Activated B cell treated with CpG ODN at 0.5 μM for 24 hours (primary cell): ENCODE data around the gene STPG2. TPM values are rescaled to one million over a fixed set of nuclear protein-coding genes. Genes with fewer than 3 reads are reported as not detected.

Experiments
- ATAC-seq: fragments of 200-7000 bp; cut with Tn5 transposase; one replicate; pipeline ENCODE4 v1.10.0; 2021; ENCODE audit warnings: low read depth, mild to moderate bottlenecking, moderate library complexity
- CTCF ChIA-PET: fragments of 350-600 bp; sonication (Branson Sonifier 250); formaldehyde crosslinking; loops from one replicate; lab custom pipeline; 2021; ENCODE audit warnings: antibody characterized with exemption; lab: Charles Lee
- POLR2A ChIA-PET: fragments of 350-600 bp; sonication (Branson Sonifier 250); formaldehyde crosslinking; loops from one replicate; lab custom pipeline; 2021; ENCODE audit warnings: antibody characterized with exemption; lab: Charles Lee
- DNase-seq: peaks from one replicate; pipeline ENCODE4 v3.0.0; 2022
- H3K27ac Mint-ChIP-seq: one replicate; pipeline ENCODE4 v1.8.0; 2020; ENCODE audit warnings: mixed read lengths
- H3K27me3 Mint-ChIP-seq: one replicate; pipeline ENCODE4 v1.8.0; 2021; ENCODE audit warnings: mixed read lengths
- H3K36me3 Mint-ChIP-seq: one replicate; pipeline ENCODE4 v1.8.0; 2021; ENCODE audit warnings: low read depth, mixed read lengths
- H3K4me1 Mint-ChIP-seq: one replicate; pipeline ENCODE4 v1.8.0; 2021; ENCODE audit warnings: mixed read lengths
- H3K4me3 Mint-ChIP-seq: one replicate; pipeline ENCODE4 v1.8.0; 2020; ENCODE audit warnings: mild to moderate bottlenecking, mixed read lengths
- H3K9me3 Mint-ChIP-seq: one replicate; pipeline ENCODE4 v1.8.0; 2020; ENCODE audit warnings: mixed read lengths
- intact Hi-C: fragments of 100-400 bp; cut with micrococcal nuclease; formaldehyde crosslinking; loops from one replicate; pipeline ENCODE4 v1.15.1; 2024
- total RNA-seq: library from RNA; stranded (reverse); gene quantifications from 2 replicates; pipeline ENCODE4 v1.2.3, GENCODE V29; 2022
- TF ChIP-seq, protein P1 (sequence below): fragments of 200-600 bp; IDR thresholded peaks from one replicate; pipeline ENCODE4 v1.8.0; 2022; ENCODE audit warnings: antibody characterized with exemption, mild to moderate bottlenecking

STPG2 gene
- total RNA-seq, 1 donor from 2014 or later, result 0.69 TPM

DNA sequence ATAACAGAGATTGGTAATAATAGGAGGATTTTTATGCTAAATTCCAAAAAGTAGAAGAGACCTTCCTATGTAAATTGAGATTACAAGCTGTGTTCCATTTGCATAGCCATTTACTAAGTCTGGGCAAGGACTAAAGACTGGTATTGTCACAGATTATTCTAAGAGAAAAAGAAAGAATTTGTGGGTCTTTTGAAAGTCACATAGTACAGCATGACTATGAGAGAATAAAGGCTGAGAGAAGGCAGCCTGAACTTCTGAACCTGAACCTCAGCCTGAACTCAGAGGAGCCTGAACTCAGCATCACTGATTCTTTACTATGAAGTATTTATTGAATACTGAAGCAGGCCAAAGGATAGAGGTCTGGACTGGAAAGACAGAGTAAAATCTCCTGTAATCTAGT is 297.5 kb downstream of the STPG2 start:
- POLR2A ChIA-PET, result no interaction called here
- no peak for ATAC-seq
- CTCF ChIA-PET, result no interaction called here

DNA sequence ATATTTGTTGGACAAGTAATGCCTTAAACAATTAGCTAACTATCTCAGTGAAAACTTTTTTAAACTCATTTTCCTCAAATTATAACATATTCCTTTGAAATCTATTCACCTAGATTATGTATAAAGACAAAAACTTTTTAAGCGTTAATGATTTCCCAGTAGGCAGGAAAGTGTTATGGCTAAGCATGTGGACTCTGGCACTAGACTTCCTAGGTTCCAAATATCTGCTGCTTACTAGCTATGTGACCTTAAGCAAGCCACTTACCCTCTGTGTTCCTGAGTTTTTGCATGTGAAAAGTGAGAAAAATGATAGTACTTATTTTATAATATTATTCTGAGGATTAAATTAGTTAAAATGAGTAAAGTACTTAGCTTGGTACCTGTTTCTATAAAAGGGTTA is 301.8 kb downstream of the STPG2 start:
- no peaks in the 10 kb centered on the region for H3K36me3 Mint-ChIP-seq
- H3K9me3 Mint-ChIP-seq, result peaks cover 3% of the 10 kb centered on the region
- DNase-seq (no peak), ATAC-seq (no peak)
- H3K27ac Mint-ChIP-seq, result no peak overlapping the region
- no peaks in the 10 kb centered on the region for H3K4me1 Mint-ChIP-seq
- H3K4me3 Mint-ChIP-seq, result no peak overlapping the region
- CTCF ChIA-PET, result no interaction called here
- POLR2A ChIA-PET, result no interaction called here
- TF ChIP-seq, protein P1, sequence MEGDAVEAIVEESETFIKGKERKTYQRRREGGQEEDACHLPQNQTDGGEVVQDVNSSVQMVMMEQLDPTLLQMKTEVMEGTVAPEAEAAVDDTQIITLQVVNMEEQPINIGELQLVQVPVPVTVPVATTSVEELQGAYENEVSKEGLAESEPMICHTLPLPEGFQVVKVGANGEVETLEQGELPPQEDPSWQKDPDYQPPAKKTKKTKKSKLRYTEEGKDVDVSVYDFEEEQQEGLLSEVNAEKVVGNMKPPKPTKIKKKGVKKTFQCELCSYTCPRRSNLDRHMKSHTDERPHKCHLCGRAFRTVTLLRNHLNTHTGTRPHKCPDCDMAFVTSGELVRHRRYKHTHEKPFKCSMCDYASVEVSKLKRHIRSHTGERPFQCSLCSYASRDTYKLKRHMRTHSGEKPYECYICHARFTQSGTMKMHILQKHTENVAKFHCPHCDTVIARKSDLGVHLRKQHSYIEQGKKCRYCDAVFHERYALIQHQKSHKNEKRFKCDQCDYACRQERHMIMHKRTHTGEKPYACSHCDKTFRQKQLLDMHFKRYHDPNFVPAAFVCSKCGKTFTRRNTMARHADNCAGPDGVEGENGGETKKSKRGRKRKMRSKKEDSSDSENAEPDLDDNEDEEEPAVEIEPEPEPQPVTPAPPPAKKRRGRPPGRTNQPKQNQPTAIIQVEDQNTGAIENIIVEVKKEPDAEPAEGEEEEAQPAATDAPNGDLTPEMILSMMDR, result no peak
- no peaks in the 10 kb centered on the region for H3K27me3 Mint-ChIP-seq
- intact Hi-C loops, result no loop called here

More for the DNA sequence above, 297.5 kb downstream of the STPG2 start:
- no peaks in the 10 kb centered on the region for H3K27me3 Mint-ChIP-seq
- TF ChIP-seq, protein P1, result no peak
- H3K27ac Mint-ChIP-seq, result no peak overlapping the region
- H3K4me1 Mint-ChIP-seq, result no peaks in the 10 kb centered on the region
- H3K36me3 Mint-ChIP-seq, result no peaks in the 10 kb centered on the region
- DNase-seq, result no peak
- peaks cover 7% of the 10 kb centered on the region for H3K9me3 Mint-ChIP-seq
- no peak overlapping the region for H3K4me3 Mint-ChIP-seq
- intact Hi-C loops, result no loop called here

DNA sequence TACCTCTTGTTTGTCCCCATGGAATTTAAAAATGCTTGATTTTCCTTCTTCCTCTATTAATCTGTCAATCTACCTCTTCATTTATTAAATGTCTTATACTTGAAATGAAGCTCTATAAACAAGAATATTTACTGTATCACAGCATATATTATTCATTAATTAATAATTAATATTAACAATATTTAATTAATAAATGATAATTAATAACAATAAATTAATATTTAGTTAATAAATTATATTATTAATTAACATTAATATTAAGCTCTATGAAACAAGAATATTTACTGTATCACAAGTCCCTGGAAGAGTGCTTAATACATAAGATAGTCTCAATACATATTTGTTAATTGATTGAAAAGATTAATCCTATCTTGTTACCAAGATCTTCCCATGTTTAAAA is 306.6 kb downstream of the STPG2 start:
- H3K4me1 Mint-ChIP-seq, result no peaks in the 10 kb centered on the region
- TF ChIP-seq, protein P1, result no peak
- ATAC-seq, result no peak
- no peak overlapping the region for H3K27ac Mint-ChIP-seq
- no peaks in the 10 kb centered on the region for H3K36me3 Mint-ChIP-seq
- intact Hi-C loops, result no loop called here
- POLR2A ChIA-PET, result no interaction called here
- H3K4me3 Mint-ChIP-seq, result no peak overlapping the region
- DNase-seq, result no peak
- H3K9me3 Mint-ChIP-seq, result peaks cover 8% of the 10 kb centered on the region
- CTCF ChIA-PET, result no interaction called here
- no peaks in the 10 kb centered on the region for H3K27me3 Mint-ChIP-seq

DNA sequence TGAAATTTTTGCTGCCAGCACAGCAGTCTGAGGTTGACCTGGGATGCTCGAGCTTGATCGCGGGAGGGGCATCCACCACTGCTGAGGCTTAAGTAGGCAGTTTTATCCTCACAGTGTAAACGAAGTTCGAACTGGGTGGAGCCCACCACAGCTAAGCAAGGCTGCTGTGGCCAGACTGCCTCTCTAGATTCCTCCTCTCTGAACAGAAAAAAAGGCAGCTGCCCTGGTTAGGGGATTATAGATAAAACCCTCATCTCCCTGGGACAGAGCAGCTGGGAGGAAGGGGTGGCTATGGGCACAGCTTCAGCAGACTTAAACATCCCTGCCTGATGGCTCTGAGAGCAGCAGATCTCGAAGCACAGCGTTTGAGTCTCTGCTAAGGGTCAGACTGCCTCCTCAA is 314.6 kb downstream of the STPG2 start:
- Mint-ChIP-seq H3K27me3 (no peaks in the 10 kb centered on the region), H3K36me3 (no peaks in the 10 kb centered on the region), H3K4me3 (no peak overlapping the region), H3K9me3 (peaks cover 8% of the 10 kb centered on the region), H3K27ac (no peak overlapping the region), H3K4me1 (no peaks in the 10 kb centered on the region)
- intact Hi-C loops, result no loop called here
- DNase-seq (no peak), ATAC-seq (no peak)
- TF ChIP-seq, protein P1, result no peak
- ChIA-PET POLR2A (no interaction called here), CTCF (no interaction called here)

DNA sequence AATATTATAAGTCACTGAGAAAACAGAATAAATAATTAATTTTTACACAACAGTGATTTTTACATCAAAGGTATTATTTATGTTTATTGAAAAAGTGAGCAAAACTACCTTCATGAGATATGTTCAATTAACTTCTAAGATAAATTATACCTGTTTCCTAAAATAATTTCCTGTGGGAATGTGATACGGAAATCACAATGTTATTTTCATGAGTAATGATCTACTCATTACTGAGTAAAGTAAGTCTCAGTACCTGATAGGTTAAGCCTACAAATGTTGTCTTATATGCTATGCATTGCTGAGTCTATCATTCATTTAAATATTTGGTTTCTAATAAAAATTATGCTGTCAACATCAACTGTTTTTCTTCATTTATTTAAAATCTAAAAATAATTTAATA is 324.0 kb downstream of the STPG2 start:
- no peaks in the 10 kb centered on the region for H3K27me3 Mint-ChIP-seq

More for the DNA sequence above, 324.0 kb downstream of the STPG2 start:
- Mint-ChIP-seq H3K4me1 (no peaks in the 10 kb centered on the region), H3K9me3 (peaks cover 13% of the 10 kb centered on the region), H3K4me3 (no peak overlapping the region), H3K36me3 (no peaks in the 10 kb centered on the region), H3K27ac (no peak overlapping the region)
- ATAC-seq (no peak), DNase-seq (no peak)
- intact Hi-C loops, result no loop called here
- TF ChIP-seq, protein P1, result no peak
- POLR2A ChIA-PET, result no interaction called here
- CTCF ChIA-PET, result no interaction called here
